NB4 (cell line): ENCODE measurements around the gene SRGAP1.

ENCODE experiments used
- CTCF ChIP-seq: IDR thresholded peaks from one replicate; pipeline ENCODE4 v1.5.1; 2012; ENCODE audit warnings: low read depth, low read length
- MAX ChIP-seq: IDR thresholded peaks from 2 replicates; pipeline ENCODE4 v1.6.1; 2011; ENCODE audit warnings: low read depth, low read length
- MYC ChIP-seq: IDR thresholded peaks from 2 replicates; pipeline ENCODE4 v1.6.1; 2011; ENCODE audit warnings: low read depth, low read length
- POLR2A ChIP-seq: IDR thresholded peaks from 2 replicates; pipeline ENCODE4 v1.6.1; 2011; ENCODE audit warnings: mild to moderate bottlenecking; ENCODE audit not compliant: insufficient read length; ENCODE audit errors: extremely low read depth

GRCh38 chr12:63826006-63826585, 18.4 kb upstream of the SRGAP1 start:
- TF ChIP-seq POLR2A: no peak
- TF ChIP-seq CTCF: peak; percentile 84
- TF ChIP-seq MAX: no peak
- TF ChIP-seq MYC: no peak
